Erythroblast (primary cell): ENCODE measurements around the gene PIGU.
"Not testable (repeated sequence)": the region's sequence is repeated elsewhere in the genome, so short reads cannot be mapped to it uniquely, and the experiment has no call there.

Source experiments
- DNase-seq, 2 experiments: peaks; one replicate each; lab custom pipeline; 2025; lab: John Stamatoyannopoulos, UW
- GATA1 ChIP-seq: IDR thresholded peaks from 2 replicates; pipeline ENCODE4 v1.6.1; 2011; ENCODE audit warnings: low read depth, mild to moderate bottlenecking, control low read depth, low read length, moderate library complexity
- POLR2A ChIP-seq: IDR thresholded peaks from 2 replicates; pipeline ENCODE4 v1.6.1; 2011; ENCODE audit warnings: mild to moderate bottlenecking, low read length

Gene PIGU

DNA sequence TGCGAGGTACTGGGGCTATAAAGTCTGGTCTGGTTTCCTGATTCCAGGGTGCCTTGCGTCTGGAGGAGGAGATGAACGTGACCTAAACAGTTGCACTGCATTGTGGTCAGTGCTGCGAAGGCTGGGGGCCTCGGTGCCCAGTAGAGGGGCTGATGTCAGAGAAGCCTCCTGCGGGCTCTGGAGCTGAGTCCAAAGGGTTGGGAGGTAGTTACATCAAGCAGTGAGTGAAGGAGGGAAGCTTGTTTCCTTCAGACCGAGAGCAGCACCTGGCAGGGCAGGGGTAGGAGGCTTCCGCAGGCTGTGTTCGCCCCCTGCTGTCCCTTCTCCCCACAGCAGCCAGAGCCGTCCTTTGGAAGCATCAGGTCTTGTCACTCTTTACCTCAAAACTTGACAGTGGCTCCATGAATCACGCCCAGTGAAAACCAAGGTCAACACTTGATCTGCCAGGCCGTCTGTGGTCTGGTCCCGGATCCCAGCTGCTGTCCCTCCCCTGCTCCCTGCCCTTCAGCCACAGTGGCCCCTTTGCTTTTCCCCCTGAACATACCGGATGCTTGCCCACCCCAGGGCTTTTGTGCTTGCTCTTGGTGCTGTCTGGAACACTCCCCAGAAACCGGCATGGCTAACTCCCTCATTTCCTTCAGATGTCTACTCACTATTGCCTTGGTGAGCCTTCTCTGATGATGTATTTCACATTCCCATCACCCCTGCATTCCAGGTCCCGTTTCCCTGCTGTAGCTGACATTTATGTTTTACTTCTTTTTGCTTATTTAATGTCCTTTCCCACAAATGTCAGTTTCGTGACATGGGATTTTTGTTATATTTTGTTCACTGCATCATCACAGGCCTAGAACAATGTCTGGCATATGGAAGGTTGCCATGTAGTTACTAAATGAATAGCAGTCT, 153.7 kb downstream of the PIGU start:
- DNase-seq: peak; percentile 68 to 81
- no peak for TF ChIP-seq GATA1
- no peak for TF ChIP-seq POLR2A

GRCh38 chr20:34519841-34520240, 157.1 kb downstream of the PIGU start:
- DNase-seq: not testable (repeated sequence)

DNA sequence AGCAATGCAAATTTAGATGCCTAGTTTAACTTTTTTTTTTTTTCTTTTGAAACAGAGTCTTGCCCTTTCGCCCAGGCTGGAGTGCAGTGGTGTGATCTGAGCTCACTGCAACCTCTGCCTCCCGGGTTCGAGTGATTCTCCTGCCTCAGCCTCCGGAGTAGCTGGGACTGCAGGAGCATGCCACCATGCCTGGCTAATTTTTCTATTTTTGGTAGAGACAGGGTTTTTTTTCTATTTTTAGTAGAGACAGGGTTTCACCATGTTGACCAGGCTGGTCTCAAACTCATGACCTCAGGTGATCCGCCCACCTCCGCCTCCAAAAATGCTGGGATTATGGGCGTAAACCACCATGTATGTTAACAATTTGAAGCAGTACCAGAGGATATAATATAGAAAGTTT, 158.0 kb downstream of the PIGU start:
- not testable (repeated sequence) for DNase-seq

GRCh38 chr20:34517114-34517505, 159.8 kb downstream of the PIGU start:
- TF ChIP-seq GATA1: no peak
- no peak for TF ChIP-seq POLR2A
- no peak for DNase-seq

DNA sequence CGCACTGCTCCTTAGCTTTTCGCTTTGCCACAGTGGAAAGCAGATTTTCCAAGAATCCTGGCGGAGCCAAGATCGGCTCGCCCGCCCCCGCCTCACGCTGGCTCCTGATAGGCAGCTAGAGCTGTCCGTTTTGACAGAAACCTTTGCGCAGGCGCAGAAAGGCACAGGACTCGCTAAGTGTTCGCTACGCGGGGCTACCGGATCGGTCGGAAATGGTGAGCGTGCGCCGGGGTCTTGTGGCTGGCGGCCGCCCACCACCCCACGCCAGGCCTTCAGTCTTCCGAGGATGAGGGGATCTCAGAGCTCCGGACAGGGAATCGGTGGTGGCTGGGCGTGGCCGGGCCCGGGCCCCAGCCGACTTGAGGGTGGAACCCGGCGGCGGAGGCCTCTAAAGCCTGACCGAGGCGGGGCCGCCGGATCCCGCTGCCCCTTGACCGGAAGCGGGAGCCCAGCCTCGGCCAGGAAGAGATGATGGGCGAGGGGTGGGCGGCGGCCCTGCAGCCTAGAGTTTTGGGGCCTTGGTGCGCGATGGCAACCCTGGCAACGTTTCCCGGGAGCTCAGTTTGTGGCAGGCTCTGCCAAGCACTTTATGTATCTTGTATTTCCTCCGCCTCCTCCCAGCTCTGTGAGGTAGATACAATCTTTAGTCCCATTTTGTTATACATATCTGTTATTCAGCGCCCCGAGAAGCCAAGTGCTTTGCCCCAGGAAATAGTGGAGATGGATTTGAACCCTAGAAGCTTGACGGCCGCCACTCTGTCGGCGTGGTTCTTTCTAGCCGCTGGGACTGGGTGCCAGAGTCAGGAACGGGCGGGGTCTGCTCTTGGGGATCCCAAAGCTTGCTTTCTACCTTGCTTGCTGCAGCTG, 160.4 kb downstream of the PIGU start, which contains the start of gene DYNLRB1:
Gene DYNLRB1 (plus strand): TSS at position 176 of the 867 bp plus-strand sequence. CDS start 37 bp downstream, at position 213.
- peak; percentile 95 to 97 for DNase-seq
- no peak for TF ChIP-seq GATA1
- TF ChIP-seq POLR2A: peak; percentile 87

DNA sequence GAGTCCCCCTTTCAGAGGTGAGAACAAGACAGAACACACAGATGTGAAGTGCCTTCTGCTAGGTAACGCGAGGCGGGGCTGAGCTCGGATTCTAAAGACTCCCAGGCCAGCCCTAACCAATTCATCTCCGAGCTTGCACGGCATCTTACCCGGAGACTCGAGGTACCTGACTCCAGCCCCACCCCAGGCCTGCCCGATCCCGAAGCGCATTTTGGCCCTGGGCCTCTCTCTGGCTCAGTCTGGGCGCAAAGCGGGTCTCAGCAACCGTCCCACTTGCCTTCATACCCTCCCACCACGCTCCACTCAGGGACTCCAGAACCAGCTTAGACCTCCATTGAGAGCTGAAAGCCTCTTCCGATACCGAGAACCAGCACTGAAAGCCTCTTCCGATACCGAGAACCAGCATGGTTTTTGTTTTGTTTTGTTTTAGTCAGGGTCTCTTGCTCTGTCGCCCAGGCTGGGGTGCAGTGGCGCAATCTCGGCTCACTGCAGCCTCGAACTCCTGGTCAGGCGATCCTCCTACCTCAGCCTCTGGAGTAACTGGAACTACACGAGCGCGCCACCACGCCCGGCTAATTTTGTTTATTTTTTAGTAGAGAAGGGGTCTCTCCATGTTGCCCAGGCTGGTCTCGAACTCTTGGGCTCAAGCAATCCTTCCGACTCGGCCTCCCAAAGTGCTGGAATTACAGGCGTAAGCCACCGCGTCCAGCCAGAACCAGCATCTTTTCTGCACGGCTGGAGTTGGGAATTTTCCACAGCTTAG, 161.2 kb downstream of the PIGU start:
- peak; percentile 71 to 81 for DNase-seq
- no peak for TF ChIP-seq GATA1
- peak; percentile 7 for TF ChIP-seq POLR2A

GRCh38 chr20:34514897-34515483, 161.9 kb downstream of the PIGU start:
- TF ChIP-seq GATA1 (no peak), POLR2A (peak; percentile 51)
- DNase-seq: no peak

GRCh38 chr20:34514034-34514433, 162.9 kb downstream of the PIGU start:
- not testable (repeated sequence) for DNase-seq

DNA sequence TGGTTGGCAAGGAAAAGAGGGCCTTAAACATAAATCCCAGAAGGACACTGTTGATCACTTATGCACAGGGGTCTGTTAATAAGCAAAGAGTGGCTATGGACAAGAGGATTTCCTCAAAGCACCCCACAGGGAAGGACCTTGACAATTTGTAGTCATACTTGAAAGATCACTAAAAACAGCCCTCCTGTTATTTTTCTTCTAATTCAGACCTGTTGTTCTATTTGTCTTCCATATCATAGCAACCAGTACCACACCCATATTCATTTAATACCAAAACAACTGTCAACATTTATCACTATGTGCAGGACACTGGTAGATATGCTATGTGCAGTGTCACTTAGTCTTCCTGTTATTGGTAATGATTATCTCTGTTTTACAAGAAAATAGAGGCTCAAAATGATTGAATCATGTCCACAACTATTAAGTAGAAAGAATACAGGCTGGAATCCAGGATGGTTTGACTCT, 163.9 kb downstream of the PIGU start:
- TF ChIP-seq POLR2A (peak; percentile 53), GATA1 (no peak)
- peak; percentile 66 to 91 for DNase-seq

- no peak for TF ChIP-seq POLR2A
- peak; percentile 45 to 58 for DNase-seq
These were observed 164.5 kb downstream of the PIGU start for GRCh38 chr20:34512266-34512954.

DNA sequence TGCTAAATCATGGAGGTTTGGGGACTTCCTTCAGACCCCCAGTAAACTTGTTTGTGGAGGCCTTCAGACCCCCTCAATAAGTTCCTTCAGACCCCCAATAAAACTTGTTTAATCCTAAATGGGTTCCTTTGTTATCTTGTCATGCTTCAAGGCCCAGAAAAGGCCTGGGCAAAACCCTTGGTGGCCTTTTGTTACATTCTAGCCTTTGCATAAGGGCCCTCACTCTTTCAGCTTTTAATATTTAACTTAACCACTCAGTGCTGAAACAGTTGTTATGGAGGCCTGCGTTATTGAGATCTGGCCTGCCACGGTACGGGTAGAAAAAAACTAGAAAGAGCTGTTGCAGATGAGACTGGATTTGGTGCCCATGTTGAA, 165.0 kb downstream of the PIGU start:
- peak in 1 of 2 experiments; percentile 47 for DNase-seq
- TF ChIP-seq POLR2A (no peak), GATA1 (no peak)

- TF ChIP-seq GATA1: no peak
- no peak for TF ChIP-seq POLR2A
- DNase-seq: no peak
These were observed 166.3 kb downstream of the PIGU start for GRCh38 chr20:34510575-34510974.
